ENCODE data around the gene FAM241B.

DNA sequence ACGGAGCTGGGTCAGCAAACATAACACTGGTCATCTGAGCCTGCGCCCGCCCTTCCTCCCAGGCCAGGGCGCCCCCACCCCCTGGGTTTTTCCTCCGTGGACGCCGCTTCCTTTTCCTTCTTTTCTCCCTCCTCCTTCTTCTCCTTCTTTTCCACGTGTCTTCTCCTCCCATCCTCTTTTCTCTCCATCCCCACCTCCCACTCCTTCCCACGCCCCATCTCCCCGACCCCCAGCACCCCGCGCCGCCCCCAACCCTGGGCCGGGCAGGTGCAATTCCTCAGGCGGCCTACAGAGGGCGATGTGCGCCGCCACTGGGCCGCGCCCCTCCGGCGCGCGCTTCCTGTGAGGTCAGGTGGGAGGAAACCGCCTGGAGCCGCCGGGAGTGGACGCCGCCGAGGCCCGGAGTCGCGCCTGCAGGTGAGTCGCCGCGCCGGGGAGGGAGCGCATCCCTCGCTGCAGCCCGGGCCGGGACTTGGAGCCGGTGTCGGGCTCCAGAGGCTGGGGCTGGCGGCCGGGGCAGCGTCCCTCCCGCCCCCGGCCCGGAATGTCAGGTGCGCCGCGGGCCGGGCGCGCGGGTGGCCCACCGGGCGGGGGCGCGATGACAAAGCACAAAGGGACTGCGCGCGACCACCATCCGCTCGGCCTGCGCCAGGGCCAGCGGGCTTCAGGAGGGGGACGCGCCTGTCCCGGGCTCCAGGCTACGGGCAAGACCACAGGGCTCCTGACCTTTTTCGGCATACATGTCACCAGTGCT, at the start of gene FAM241B:
- TF ChIP-seq, protein P1, sequence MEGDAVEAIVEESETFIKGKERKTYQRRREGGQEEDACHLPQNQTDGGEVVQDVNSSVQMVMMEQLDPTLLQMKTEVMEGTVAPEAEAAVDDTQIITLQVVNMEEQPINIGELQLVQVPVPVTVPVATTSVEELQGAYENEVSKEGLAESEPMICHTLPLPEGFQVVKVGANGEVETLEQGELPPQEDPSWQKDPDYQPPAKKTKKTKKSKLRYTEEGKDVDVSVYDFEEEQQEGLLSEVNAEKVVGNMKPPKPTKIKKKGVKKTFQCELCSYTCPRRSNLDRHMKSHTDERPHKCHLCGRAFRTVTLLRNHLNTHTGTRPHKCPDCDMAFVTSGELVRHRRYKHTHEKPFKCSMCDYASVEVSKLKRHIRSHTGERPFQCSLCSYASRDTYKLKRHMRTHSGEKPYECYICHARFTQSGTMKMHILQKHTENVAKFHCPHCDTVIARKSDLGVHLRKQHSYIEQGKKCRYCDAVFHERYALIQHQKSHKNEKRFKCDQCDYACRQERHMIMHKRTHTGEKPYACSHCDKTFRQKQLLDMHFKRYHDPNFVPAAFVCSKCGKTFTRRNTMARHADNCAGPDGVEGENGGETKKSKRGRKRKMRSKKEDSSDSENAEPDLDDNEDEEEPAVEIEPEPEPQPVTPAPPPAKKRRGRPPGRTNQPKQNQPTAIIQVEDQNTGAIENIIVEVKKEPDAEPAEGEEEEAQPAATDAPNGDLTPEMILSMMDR (IDR thresholded peaks at IDR 0.05), result peak; percentile 71 to 100 (median 82)
- peak in 1 of 2 donors; percentile 34 for TF ChIP-seq POLR2A (IDR thresholded peaks at IDR 0.05)

All from uterus (tissue), 2 donors.